Measurements from ENCODE around the gene CCDC121. TPM values are rescaled to one million over a fixed set of nuclear protein-coding genes. Genes with fewer than 3 reads are reported as not detected.

Gene CCDC121
- polyA plus RNA-seq (ENCODE audit: insufficient read length in 4 of 4): 10 to 100 TPM; 11.1 to 15.3 (median 13.2) TPM

GRCh38 chr2:27628767-27629709, at the start of gene CCDC121, which contains the start of gene GPN1:
CCDC121 (minus strand) TSS chr2:27629012; CDS start chr2:27627799, 1,213 bp downstream.
GPN1 (plus strand) TSS chr2:27629050; CDS start chr2:27629059, 9 bp downstream.
- DNase-seq (ENCODE audit: low read depth in 4 of 4, low spot score in 3 of 4): peak; percentile 54 to 67 (median 64)

- no peak for DNase-seq (ENCODE audit: low read depth in 4 of 4, low spot score in 3 of 4)
Observed at GRCh38 chr2:27672723-27673486, 44.1 kb upstream of the CCDC121 start.

GRCh38 chr2:27671235-27671634, 42.4 kb upstream of the CCDC121 start:
- no peak for DNase-seq (ENCODE audit: low read depth in 4 of 4, low spot score in 3 of 4)

GRCh38 chr2:27667446-27667845, 38.6 kb upstream of the CCDC121 start:
- DNase-seq (ENCODE audit: low read depth in 4 of 4, low spot score in 3 of 4): no peak

- no peak for DNase-seq (ENCODE audit: low read depth in 4 of 4, low spot score in 3 of 4)
Observed at GRCh38 chr2:27664622-27665363, 36.0 kb upstream of the CCDC121 start.

- DNase-seq (ENCODE audit: low read depth in 4 of 4, low spot score in 3 of 4): no peak
Observed at GRCh38 chr2:27664154-27664574, 35.4 kb upstream of the CCDC121 start.

GRCh38 chr2:27663285-27664153, 34.7 kb upstream of the CCDC121 start, which contains the start of the genes SLC4A1AP and SUPT7L:
SLC4A1AP (plus strand) TSS chr2:27663889; CDS start chr2:27663915, 26 bp downstream.
SUPT7L (minus strand) TSS chr2:27663614; CDS start chr2:27662192, 1,422 bp downstream.
- DNase-seq (ENCODE audit: low read depth in 4 of 4, low spot score in 3 of 4): peak; percentile 69 to 86 (median 74)

- no peak for DNase-seq (ENCODE audit: low read depth in 4 of 4, low spot score in 3 of 4)
Observed at GRCh38 chr2:27661371-27661770, 32.6 kb upstream of the CCDC121 start.

- DNase-seq (ENCODE audit: low read depth in 4 of 4, low spot score in 3 of 4): no peak
Observed at GRCh38 chr2:27655155-27655951, 26.5 kb upstream of the CCDC121 start.

- DNase-seq (ENCODE audit: low read depth in 4 of 4, low spot score in 3 of 4): no peak
Observed at GRCh38 chr2:27653397-27653796, 24.6 kb upstream of the CCDC121 start.

- DNase-seq (ENCODE audit: low read depth in 4 of 4, low spot score in 3 of 4): no peak
Observed at GRCh38 chr2:27652790-27653189, 24.0 kb upstream of the CCDC121 start.

- no peak for DNase-seq (ENCODE audit: low read depth in 4 of 4, low spot score in 3 of 4)
Observed at GRCh38 chr2:27652341-27652740, 23.5 kb upstream of the CCDC121 start.

- no peak for DNase-seq (ENCODE audit: low read depth in 4 of 4, low spot score in 3 of 4)
Observed at GRCh38 chr2:27651056-27651455, 22.2 kb upstream of the CCDC121 start.

- no peak for DNase-seq (ENCODE audit: low read depth in 4 of 4, low spot score in 3 of 4)
Observed at GRCh38 chr2:27647737-27648136, 18.9 kb upstream of the CCDC121 start.

- DNase-seq (ENCODE audit: low read depth in 4 of 4, low spot score in 3 of 4): no peak
Observed at GRCh38 chr2:27647289-27647688, 18.5 kb upstream of the CCDC121 start.

GRCh38 chr2:27645197-27645596, 16.4 kb upstream of the CCDC121 start:
- no peak for DNase-seq (ENCODE audit: low read depth in 4 of 4, low spot score in 3 of 4)

- DNase-seq (ENCODE audit: low read depth in 4 of 4, low spot score in 3 of 4): no peak
Observed at GRCh38 chr2:27640722-27641245, 12.0 kb upstream of the CCDC121 start.

GRCh38 chr2:27638709-27639108, 9.9 kb upstream of the CCDC121 start:
- no peak for DNase-seq (ENCODE audit: low read depth in 4 of 4, low spot score in 3 of 4)

Data from left renal pelvis (tissue), 4 donors.